ENCODE results near the gene CCL1. TPM values are rescaled to one million over a fixed set of nuclear protein-coding genes. Genes with fewer than 3 reads are reported as not detected.

Gene CCL1
- total and polyA plus RNA-seq, 2 of the 4 experiments (the other 2 are of a cell fraction): not detected

- no peaks in the 10 kb centered on the region for H3K4me1 ChIP-seq (ENCODE audit: control insufficient read depth, insufficient read depth, low read length)
- no peaks in the 10 kb centered on the region for H3K79me1 ChIP-seq (ENCODE audit: low read depth in 1 of 2, low read length in 2 of 2)
- H3K9ac ChIP-seq (ENCODE audit: low read depth, low read length): no peak overlapping the region
- BruUV-seq (replicated peaks): no TSS peak
- H3K9me1 ChIP-seq (ENCODE audit: insufficient read depth, low read length): no peaks in the 10 kb centered on the region
- H4K5ac ChIP-seq (ENCODE audit: low read depth, low read length): no peak overlapping the region
- H2AFZ ChIP-seq (replicated peaks; ENCODE audit: low read length, poor library complexity): no peak overlapping the region
- no peak overlapping the region for H3K56ac ChIP-seq (ENCODE audit: extremely low read depth, insufficient read depth, low read length)
- H3K4ac ChIP-seq (ENCODE audit: low read depth, low read length): no peak overlapping the region
- no peak overlapping the region for H2AK5ac ChIP-seq (ENCODE audit: low read depth, low read length)
- no CpG with 5 or more reads among the region's 7 CpGs for WGBS, 2 experiments (ENCODE audit: extremely low coverage in 2 of 2, insufficient read length in 1 of 2)
- no peaks in the 10 kb centered on the region for H3K36me3 ChIP-seq (ENCODE audit: control insufficient read depth, insufficient read depth, low read length)
- ATAC-seq (ENCODE audit: low read depth) (no peak), DNase-seq (no peak)
- POLR2A ChIA-PET (ENCODE audit: unreplicated experiment): no interaction called here
- no peak overlapping the region for H3K23ac ChIP-seq (ENCODE audit: low read depth, low read length)
- no peak overlapping the region for H3K14ac ChIP-seq (replicated peaks; ENCODE audit: low read depth, low read length)
- H3K9me3 ChIP-seq (ENCODE audit: control insufficient read depth, insufficient read depth, low read length): no peaks in the 10 kb centered on the region
- no peak overlapping the region for H2AK9ac ChIP-seq (replicated peaks; ENCODE audit: low read depth, low read length, poor library complexity)
- H4K8ac ChIP-seq (ENCODE audit: low read depth in 2 of 2, low read length in 2 of 2): no peak overlapping the region
- H4K91ac ChIP-seq (ENCODE audit: insufficient read depth, low read depth, low read length): no peak overlapping the region
- H3K18ac ChIP-seq (ENCODE audit: low read depth, low read length): no peak overlapping the region
- no peak overlapping the region for H3K4me2 ChIP-seq (ENCODE audit: low read depth, low read length)
- no peak overlapping the region for H2BK5ac ChIP-seq (ENCODE audit: low read depth, low read length, poor library complexity, severe bottlenecking)
- H2BK20ac ChIP-seq (ENCODE audit: low read depth, low read length): no peak overlapping the region
- H3K4me3 ChIP-seq (ENCODE audit: insufficient read depth, low read depth, low read length): no peak overlapping the region
- no peak overlapping the region for H2BK120ac ChIP-seq (ENCODE audit: low read depth, low read length)
- intact Hi-C loops (cut with micrococcal nuclease): no loop called here
- H4K20me1 ChIP-seq (ENCODE audit: insufficient read depth, low read length): no peaks in the 10 kb centered on the region
- TF ChIP-seq FOS (IDR thresholded peaks at IDR 0.05; ENCODE audit: low read depth, low read length) (no peak), RFX5 (IDR thresholded peaks at IDR 0.05; ENCODE audit: low read depth, low read length) (no peak), RAD21 (IDR thresholded peaks at IDR 0.05; ENCODE audit: low read length) (no peak), MXI1 (IDR thresholded peaks at IDR 0.05; ENCODE audit: borderline replicate concordance, low read depth, low read length) (no peak), SMC3 (IDR thresholded peaks at IDR 0.05; ENCODE audit: low read depth, low read length) (no peak), NFE2L2 (IDR thresholded peaks at IDR 0.05; ENCODE audit: low read depth, low read length) (no peak), CTCF (conservative IDR thresholded peaks at IDR 0.05; ENCODE audit: low read depth, low read length) (no peak), POLR2A (IDR thresholded peaks at IDR 0.05; ENCODE audit: low read depth, low read length) (no peak), RCOR1 (IDR thresholded peaks at IDR 0.05; ENCODE audit: insufficient replicate concordance, low read length) (no peak)
- H3K27me3 ChIP-seq (ENCODE audit: control insufficient read depth, insufficient read depth, low read length): peaks cover 6% of the 10 kb centered on the region
- CTCF ChIA-PET: no interaction called here
- no peak overlapping the region for H3K27ac ChIP-seq (ENCODE audit: insufficient read depth, low read length)
- in situ Hi-C loops (cut with MboI; ENCODE audit: low sequenced_read_pairs): loop anchor here (25.0 kb wide), 1 partner anchor 1125 kb away; the partner anchor contains the start of gene SLFN12L
- H2BK15ac ChIP-seq (ENCODE audit: low read depth, low read length): no peak overlapping the region
- dilution Hi-C loops (cut with HindIII; ENCODE audit: low sequenced_read_pairs, unreplicated experiment): no loop called here
Observed at GRCh38 chr17:34412534-34412933, 49.5 kb upstream of the CCL1 start.

Measured in IMR-90 (cell line).